Right lobe of liver (tissue), 6 donors: Measurements from ENCODE around the gene LRRTM2. TPM values are rescaled to one million over a fixed set of nuclear protein-coding genes. Genes with fewer than 3 reads are reported as not detected.
A peak's percentile ranks its signal among the peaks of the same experiment; 100 is the strongest.

Experiments
- ATAC-seq, 4 donors: fragments of 200-7000 bp; cut with Tn5 transposase; one replicate each; pipeline ENCODE4 v1.9.1; 2020; ENCODE audit warnings: mild to moderate bottlenecking in 4 of 4, moderate library complexity in 4 of 4
- DNase-seq, 3 donors: peaks; one replicate each; pipeline ENCODE4 v3.0.0-alpha.2; 2020
- H3K27ac ChIP-seq, 3 donors: fragments of 200-600 bp; one replicate each; pipeline ENCODE4 v1.8.0; 2022
- H3K27me3 ChIP-seq, 2 donors: fragments of 200-600 bp; one replicate each; pipeline ENCODE4 v1.8.0; 2022
- H3K36me3 ChIP-seq, 4 donors: fragments of 200-600 bp; sonication (generic) in 1 of 4; one replicate each; pipeline versions ENCODE4 v1.5.1 to v1.8.0; 2017 to 2022; ENCODE audit warnings: control low read depth in 1 of 4
- H3K4me1 ChIP-seq, 4 donors: fragments of 200-600 bp; sonication (generic) in 1 of 4; one replicate each; pipeline versions ENCODE4 v1.5.1 to v1.8.0; 2017 to 2022; ENCODE audit warnings: control low read depth in 1 of 4
- H3K4me3 ChIP-seq, 3 donors: fragments of 200-600 bp; one replicate each; pipeline ENCODE4 v1.8.0; 2022
- H3K9me3 ChIP-seq, 4 donors: fragments of 200-600 bp; sonication (generic) in 1 of 4; one replicate each; pipeline versions ENCODE4 v1.5.1 to v1.8.0; 2017 to 2022; ENCODE audit warnings: control low read depth in 1 of 4
- CTCF ChIP-seq, 4 donors: fragments of 200-600 bp in 3 of 4; fragments of 450-650 bp in 1 of 4; IDR thresholded peaks; one replicate each; pipeline versions ENCODE4 v1.5.1 to v1.8.0; 2016 to 2022; ENCODE audit warnings: antibody characterized with exemption in 4 of 4, mild to moderate bottlenecking in 2 of 4
- POLR2A ChIP-seq: fragments of 450-650 bp; IDR thresholded peaks from one replicate; pipeline ENCODE4 v1.6.1; 2017; ENCODE audit warnings: antibody characterized with exemption, mild to moderate bottlenecking
- WGBS: methylation state at CpG from one replicate; pipeline ENCODE4 v1.1.6; 2018; ENCODE audit warnings: low coverage, low lambda C conversion rate; ENCODE audit not compliant: insufficient coverage; ENCODE audit errors: missing lambda C conversion rate; 5-methylcytosine and 5-hydroxymethylcytosine counted together
- intact Hi-C, 2 donors: fragments of 100-400 bp; cut with DNase I; formaldehyde crosslinking; loops; one replicate each; pipeline versions ENCODE4 v1.11.2 to v1.14.1; 2022
- total RNA-seq, 6 experiments: library from RNA; depleted of rRNA in 2 of 6; stranded (reverse); fragments of >200 nt in 2 of 6; fragmentation: NEBNext Ultra II Directional in 3 of 6; extraction: Animal tissue kit (Norgen Biotek cat#: 25700) in 3 of 6; gene quantifications; one replicate each; pipeline versions ENCODE4 v1.1.0 to v1.2.4, GENCODE V29; 2016 to 2023
- donor health status: DM: no; HTN: yes; CAD: no.
- donor health status: DM: no; HTN: no; CAD: no.
- donor health status: DM: no; HTN: no; CAD: no.
- donor health status: DM: no; HTN: yes; CAD: no.
- donor health status: DM: no; HTN: yes; CAD: no.

LRRTM2 gene
- total RNA-seq, 6 experiments from 2014 or later, result 0.06 to 0.53 (median 0.17) TPM; not detected in 1

DNA sequence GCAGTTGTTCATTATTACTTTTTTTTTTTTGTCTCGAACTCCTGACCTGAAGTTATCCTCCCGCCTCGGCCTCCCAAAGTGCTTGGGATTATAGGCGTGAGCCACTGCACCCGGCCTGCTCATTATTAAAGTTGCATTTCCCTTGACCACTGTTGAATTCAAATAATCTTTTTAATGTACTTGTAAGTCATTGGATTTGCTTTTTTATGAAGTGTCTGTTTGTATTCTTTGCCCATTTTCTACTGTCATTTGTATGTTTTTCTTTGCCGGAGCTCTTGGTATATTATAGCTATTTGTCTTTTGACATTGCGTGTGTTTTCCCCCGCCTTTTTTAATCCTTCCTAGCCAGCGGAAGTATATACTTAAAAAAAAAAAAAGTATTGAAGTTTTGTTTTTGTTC, 22.0 kb downstream of the LRRTM2 start:
- TF ChIP-seq CTCF (IDR thresholded peaks at IDR 0.05) (no peak), POLR2A (no peak)
- Histone ChIP-seq H3K4me1 (peaks cover 0 to 4% (median 0%) of the 10 kb centered on the region in 4 donors), H3K9me3 (no peaks in the 10 kb centered on the region), H3K27ac (no peak overlapping the region), H3K36me3 (no peaks in the 10 kb centered on the region), H3K27me3 (no peaks in the 10 kb centered on the region), H3K4me3 (no peak overlapping the region)
- ATAC-seq (no peak), DNase-seq (no peak)
- intact Hi-C loops, result no loop called here
- 84% methylated on average over 9 of the region's 9 CpGs for WGBS

GRCh38 chr5:138850865-138851435, 24.2 kb downstream of the LRRTM2 start:
- intact Hi-C loops, result no loop called here
- H3K27ac ChIP-seq, result no peak overlapping the region
- no peaks in the 10 kb centered on the region for H3K9me3 ChIP-seq
- no peak for TF ChIP-seq CTCF (IDR thresholded peaks at IDR 0.05)
- no peak for TF ChIP-seq POLR2A
- ATAC-seq, result peak in 1 of 4 donors; percentile 86
- WGBS, result 26% methylated on average over 2 of the region's 2 CpGs
- H3K4me1 ChIP-seq, result peaks cover 0 to 4% (median 0%) of the 10 kb centered on the region in 4 donors
- no peak overlapping the region for H3K4me3 ChIP-seq
- DNase-seq, result no peak
- no peaks in the 10 kb centered on the region for H3K27me3 ChIP-seq
- no peaks in the 10 kb centered on the region for H3K36me3 ChIP-seq

DNA sequence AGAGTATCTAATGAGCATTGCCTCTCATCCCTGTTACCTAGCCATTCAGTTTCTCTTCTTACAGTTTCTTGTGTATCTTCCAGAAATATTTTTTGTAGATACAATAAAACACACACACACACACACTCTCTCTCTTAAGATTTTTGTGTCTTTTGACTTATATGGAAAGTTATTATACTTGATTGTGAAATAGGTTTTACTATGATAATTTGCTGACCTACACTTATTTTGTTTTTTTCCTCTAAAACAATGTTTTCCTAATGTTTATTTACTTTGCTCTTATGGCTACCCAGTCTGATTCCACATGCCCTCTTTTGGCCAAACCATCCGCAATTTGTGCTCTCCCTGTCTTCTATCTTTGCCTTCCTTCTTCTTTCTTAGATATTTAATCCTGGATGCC, 25.3 kb downstream of the LRRTM2 start:
- H3K27ac ChIP-seq, result no peak overlapping the region
- H3K4me1 ChIP-seq, result peaks cover 0 to 4% (median 0%) of the 10 kb centered on the region in 4 donors
- H3K27me3 ChIP-seq, result no peaks in the 10 kb centered on the region
- H3K36me3 ChIP-seq, result no peaks in the 10 kb centered on the region
- intact Hi-C loops, result no loop called here
- DNase-seq, result no peak
- H3K4me3 ChIP-seq, result no peak overlapping the region
- WGBS, result 50% methylated on average over 1 of the region's 1 CpG
- no peak for ATAC-seq
- TF ChIP-seq POLR2A, result no peak
- TF ChIP-seq CTCF (IDR thresholded peaks at IDR 0.05), result no peak
- no peaks in the 10 kb centered on the region for H3K9me3 ChIP-seq

- intact Hi-C loops, result no loop called here
Observed at GRCh38 chr5:138849439-138849838, 25.7 kb downstream of the LRRTM2 start.

More at GRCh38 chr5:138849439-138849838, 25.7 kb downstream of the LRRTM2 start:
- WGBS, result 50% methylated on average over 3 of the region's 3 CpGs
- H3K9me3 ChIP-seq, result no peaks in the 10 kb centered on the region
- TF ChIP-seq CTCF (IDR thresholded peaks at IDR 0.05), result no peak
- no peak for TF ChIP-seq POLR2A
- no peak overlapping the region for H3K4me3 ChIP-seq
- H3K27ac ChIP-seq, result no peak overlapping the region
- peaks cover 0 to 4% (median 0%) of the 10 kb centered on the region in 4 donors for H3K4me1 ChIP-seq
- H3K36me3 ChIP-seq, result no peaks in the 10 kb centered on the region
- DNase-seq, result no peak
- no peaks in the 10 kb centered on the region for H3K27me3 ChIP-seq
- ATAC-seq, result peak in 1 of 4 donors; percentile 54
